Airway epithelial cell (primary cell): ENCODE measurements around the gene JMJD1C. TPM values are rescaled to one million over a fixed set of nuclear protein-coding genes. Genes with fewer than 3 reads are reported as not detected.

Experiments
- total RNA-seq: library from RNA; depleted of rRNA; stranded (reverse); fragments of >200 nt; gene quantifications from 2 replicates; pipeline ENCODE4 v1.2.3, GENCODE V29; 2015

The JMJD1C gene
- 23.6 and 32.2 TPM in 2 replicates for total RNA-seq

DNA sequence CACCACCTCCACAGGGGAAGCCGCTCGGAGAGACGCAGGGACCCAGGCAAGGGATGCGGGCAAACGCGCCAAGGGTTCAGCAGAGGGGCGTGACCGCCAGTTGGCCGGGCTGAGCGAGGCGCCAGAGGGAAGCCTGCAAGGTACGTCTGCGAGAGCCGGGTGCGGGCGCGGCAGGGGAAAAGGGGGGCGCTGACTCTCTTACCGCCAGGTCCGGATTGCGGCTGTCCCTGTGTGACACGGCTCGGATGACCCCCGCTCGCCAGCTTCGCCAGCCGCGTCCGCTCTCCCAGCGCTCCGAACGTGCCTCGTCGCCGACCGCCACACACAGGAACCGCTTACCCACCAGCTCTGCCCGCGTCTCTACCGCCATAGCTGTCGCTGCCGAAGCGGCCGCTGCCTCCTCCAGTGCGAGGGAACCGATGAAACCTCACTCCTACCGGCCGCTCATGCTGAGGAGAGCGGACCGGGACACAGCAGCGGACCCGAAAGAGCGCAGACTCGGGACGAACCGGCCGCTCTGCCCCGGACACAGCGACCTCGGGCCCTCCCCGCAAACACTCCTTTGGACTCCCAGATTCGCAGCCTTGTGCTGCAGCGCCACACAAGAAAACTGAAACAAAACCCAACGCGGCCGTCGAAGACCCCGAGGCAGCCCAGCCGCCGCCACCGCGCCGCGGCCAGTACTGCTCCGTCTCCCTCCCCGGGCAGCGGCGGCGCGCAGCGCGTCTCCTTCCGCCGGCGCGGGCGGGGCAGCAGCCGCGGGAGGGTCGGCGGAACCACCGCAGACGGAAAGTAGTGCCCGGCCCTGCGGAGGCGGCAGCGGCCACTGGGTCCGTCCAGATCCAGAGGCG is at the start of gene JMJD1C:
JMJD1C (minus strand) TSS at position 685 of the 851 bp plus-strand sequence; CDS start at position 370, 315 bp downstream.

GRCh38 chr10:63133056-63133820 is 332.5 kb downstream of the JMJD1C start, which contains the start of gene NRBF2:
Gene NRBF2 (plus strand): TSS chr10:63133328. CDS start chr10:63133471, 143 bp downstream.

Other genes starting within 250 kb of the JMJD1C start
- gene REEP3, start 55.4 kb upstream of the JMJD1C start, total RNA-seq, result 56.3 and 65.9 TPM in 2 replicates